GM19240 (cell line): ENCODE data around the gene MIGA2.

Experiments used
- DNase-seq: peaks from one replicate; pipeline ENCODE4 v3.0.0; 2011; ENCODE audit warnings: low spot score; ENCODE audit not compliant: insufficient read length

MIGA2 gene

GRCh38 chr9:129070696-129071525 is 34.5 kb downstream of the MIGA2 start:
- no peak for DNase-seq

DNA sequence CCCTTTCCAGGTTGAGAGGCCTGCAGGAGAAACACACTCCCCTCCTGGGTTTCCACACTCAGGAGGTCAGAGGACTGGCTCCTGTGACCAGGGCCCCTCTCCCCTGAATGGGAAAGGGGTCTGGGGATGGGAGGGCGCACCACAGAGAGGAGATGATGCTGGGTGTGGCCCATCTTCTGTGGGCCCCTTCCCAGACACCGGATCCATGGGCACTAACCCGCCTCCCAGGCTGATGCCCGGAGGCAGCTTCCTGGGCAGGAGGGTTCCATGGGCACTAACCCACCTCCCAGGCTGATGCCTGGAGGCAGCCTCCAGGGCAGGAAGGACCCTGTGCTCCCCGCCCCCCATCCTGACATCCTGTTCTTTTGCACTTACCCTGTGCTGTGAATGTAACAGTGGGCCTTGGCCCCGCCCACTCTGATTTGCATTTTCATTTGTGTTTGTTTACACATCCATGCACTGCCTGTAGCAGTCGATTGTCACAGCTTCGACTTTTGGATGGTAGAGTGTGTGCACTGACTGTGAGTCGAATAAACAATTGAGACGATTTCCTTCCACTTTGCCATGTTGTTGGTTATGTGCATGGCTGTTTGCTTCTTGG is 35.2 kb downstream of the MIGA2 start:
- no peak for DNase-seq

GRCh38 chr9:129072171-129072570 is 35.7 kb downstream of the MIGA2 start:
- DNase-seq: no peak

GRCh38 chr9:129073404-129073803 is 37.0 kb downstream of the MIGA2 start:
- DNase-seq: no peak

DNA sequence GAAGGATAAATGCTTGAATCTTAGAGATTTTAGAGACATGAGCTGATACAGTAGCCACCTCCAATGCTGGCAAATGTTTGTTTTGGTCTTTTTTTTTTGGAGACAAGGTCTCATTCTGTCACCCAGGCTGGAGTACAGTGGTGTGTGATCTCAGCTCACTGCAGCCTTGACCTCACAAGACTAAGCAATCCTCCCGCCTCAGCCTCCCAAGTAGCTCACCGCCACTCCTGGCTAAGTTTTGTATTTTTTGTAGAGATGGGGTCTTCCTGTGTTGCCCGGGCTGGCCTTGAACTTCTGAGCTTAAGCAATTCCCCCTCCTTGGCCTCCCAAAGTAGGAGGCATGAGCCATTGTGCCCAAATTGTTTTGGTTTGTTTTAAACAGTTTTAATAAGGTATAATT is 37.7 kb downstream of the MIGA2 start:
- no peak for DNase-seq

- DNase-seq: no peak
These were observed 39.7 kb downstream of the MIGA2 start for GRCh38 chr9:129075996-129076639.

DNA sequence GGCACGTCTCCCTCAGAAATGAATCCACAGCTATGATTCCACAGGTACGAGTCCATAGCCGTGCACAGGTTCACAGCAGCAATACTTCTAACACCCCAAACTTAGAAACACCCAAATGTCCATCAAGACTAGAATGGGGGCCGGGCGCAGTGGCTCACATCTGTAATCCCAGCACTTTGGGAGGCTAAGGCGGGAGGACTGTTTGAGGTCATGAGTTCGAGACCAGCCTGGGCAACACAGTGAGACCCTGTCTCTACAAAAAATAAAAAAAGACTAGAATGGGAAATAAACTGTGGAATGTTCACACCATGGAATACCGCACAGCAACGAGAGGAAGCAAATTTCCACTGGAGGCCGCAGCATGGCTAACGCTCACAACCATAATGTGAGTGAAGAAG is 40.2 kb downstream of the MIGA2 start:
- DNase-seq: no peak

DNA sequence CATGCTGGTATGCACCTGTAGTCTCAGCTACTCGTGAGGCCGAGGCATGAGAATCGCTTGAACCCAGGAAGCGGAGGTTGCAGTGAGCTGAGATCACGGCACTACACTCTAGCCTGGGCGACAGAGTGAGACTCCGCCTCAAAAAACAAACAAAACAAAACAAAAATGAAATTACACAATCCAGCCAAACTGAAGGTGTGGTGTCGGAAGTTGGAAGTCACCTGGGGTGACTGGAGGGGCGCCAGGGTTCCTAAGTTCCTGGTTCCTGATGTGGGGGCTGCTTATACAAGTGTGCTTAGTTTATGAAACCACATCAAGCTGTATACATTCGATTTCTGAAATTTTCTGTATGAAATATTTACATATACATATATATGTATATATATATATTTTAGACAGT is 40.8 kb downstream of the MIGA2 start:
- no peak for DNase-seq

DNA sequence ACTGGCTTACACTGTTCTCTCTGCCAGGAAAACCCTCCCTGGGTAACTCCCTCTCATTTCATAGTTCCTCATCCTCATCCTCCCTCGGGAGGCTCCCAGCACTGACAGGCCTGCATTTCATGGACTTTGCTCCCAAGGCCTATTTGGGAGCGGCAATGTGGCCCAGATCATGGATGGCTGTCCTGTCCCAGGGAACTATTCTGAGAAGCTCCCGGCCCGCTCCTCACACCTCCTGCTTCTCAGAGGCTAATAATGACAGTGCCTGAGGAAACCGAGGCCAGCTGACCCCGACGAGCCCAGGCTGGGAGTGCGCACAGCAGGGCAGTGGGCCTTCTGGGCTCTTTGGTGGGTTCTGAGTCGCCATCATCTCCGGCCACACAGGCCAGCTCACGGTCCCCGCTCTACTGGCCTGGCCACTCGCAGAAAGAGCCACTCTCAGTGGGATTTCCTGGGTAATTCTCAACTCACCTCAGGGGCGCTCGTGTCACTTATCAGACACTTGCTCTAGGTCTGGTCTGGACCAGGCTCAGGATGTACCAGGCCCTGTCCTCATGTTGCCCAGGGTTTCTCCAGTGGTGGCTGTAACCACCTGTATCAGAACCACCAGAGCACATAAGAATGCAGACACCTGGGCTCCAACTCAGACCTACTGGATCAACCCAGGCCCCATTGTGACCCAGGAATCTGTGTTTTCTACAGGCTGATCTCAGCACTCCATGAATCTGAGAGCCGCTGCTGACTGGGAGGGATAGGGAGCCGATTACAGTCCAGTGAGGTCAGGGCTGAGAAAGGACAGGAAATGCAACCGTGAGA is 42.5 kb downstream of the MIGA2 start:
- DNase-seq: no peak

DNA sequence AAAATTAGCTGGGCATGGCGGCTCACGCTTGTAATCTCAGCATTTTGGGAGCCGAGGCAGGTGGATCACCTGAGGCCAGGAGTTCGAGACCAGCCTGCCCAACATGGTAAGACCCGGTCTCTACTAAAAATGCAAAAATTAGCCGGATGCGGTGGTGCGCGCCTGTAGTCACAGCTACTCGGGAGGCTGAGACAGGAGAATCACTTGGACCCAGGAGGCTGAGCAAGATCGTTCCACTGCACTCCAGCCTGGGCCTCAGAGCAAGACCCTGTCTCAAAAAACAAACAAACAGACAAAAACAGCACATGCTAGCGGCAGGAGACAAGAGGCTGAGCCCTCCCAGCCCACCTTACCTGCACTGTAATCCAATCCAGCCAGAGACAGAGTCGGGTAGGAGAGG is 43.4 kb downstream of the MIGA2 start:
- DNase-seq: no peak

- no peak for DNase-seq
These were observed 43.8 kb downstream of the MIGA2 start for GRCh38 chr9:129080298-129080600.

DNA sequence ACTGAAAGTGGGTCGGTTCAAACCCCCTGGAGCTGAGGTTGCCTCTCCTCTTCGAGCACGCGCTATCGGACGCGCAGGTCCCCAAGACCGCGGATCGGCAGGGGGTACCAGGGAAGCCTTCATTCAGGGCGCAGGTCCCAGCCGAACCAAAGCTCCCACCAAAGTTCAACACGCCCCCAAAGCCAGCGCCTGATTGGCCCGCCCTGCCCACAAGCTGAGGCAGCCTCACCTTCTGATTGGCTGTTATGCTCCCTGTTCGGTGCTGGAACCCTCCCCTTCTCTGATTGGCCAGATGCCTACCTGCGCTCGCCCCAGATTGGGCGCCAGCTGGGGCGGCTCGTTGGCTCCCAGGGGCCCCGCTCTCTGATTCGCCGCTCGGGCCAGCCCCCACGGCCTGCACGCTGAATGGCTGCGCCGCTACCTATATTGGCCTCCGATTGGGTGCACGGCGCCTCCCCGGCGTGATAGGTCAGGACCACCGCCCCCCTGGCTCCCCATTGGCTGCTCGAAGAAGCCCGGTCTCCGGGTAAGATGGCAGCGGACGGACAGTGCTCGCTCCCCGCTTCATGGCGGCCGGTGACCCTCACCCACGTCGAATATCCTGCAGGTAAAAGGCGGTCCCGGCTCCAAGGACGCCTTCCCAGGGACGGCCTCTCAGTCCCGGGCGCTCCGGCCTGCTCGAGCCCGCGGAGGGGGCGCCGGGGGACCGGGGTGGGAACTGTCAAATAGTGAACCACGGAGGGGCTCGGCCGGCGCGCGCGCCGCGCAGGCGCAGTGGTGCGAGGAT is 44.4 kb downstream of the MIGA2 start, which contains the start of gene DOLPP1:
DOLPP1 (plus strand) TSS at position 511 of the 787 bp plus-strand sequence; CDS start at position 532, 21 bp downstream.
- DNase-seq: peak; percentile 97

DNA sequence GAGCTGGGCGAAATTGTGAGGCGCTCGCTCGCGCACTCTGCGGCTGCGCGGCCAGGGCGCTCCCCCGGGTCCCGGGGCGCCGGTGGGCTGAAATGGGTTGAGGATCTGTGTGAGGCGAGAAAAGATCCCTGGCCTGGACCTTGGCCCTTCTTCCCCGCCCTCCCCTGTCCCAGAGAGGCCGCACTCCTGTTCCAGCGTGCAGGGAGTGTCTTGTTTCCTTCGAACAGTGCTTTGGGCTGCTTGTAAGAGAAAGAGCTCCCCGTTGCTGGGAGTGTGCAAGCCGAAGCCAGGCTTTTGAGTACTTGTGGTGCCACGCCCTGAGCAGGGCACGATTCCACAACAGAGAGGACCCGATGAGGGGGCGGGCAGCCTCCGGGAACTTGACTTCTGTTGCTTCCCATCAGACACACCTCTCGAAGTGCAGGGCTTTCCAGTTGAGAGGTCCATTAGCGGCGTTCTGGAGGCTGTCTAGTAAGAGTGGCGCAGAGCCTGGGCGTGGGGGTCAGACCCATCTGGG is 45.0 kb downstream of the MIGA2 start:
- peak; percentile 98 for DNase-seq

- no peak for DNase-seq
These were observed 47.7 kb downstream of the MIGA2 start for GRCh38 chr9:129084087-129084486.

DNA sequence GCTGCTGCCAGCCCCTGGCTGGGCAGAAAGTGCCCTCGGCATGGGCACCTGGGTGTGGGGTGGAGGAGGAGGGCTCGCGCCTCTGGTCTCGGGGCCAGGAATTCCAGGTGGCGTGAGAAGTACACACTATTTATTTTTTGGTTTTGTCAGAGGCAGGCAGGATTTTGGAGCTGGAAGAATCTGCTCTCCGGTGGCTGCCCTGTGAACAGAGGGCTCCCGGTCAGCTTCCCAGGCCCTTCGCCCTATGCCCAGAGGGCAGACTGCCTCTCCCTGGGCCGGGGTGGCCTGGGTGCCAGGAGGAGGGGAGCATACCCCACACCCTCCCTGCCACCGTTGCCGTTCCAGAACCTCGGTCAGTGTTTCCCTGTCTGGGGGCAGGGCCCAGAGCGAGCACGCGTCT is 52.8 kb downstream of the MIGA2 start:
- DNase-seq: no peak

GRCh38 chr9:129093602-129094386 is 57.4 kb downstream of the MIGA2 start:
- DNase-seq: no peak

DNA sequence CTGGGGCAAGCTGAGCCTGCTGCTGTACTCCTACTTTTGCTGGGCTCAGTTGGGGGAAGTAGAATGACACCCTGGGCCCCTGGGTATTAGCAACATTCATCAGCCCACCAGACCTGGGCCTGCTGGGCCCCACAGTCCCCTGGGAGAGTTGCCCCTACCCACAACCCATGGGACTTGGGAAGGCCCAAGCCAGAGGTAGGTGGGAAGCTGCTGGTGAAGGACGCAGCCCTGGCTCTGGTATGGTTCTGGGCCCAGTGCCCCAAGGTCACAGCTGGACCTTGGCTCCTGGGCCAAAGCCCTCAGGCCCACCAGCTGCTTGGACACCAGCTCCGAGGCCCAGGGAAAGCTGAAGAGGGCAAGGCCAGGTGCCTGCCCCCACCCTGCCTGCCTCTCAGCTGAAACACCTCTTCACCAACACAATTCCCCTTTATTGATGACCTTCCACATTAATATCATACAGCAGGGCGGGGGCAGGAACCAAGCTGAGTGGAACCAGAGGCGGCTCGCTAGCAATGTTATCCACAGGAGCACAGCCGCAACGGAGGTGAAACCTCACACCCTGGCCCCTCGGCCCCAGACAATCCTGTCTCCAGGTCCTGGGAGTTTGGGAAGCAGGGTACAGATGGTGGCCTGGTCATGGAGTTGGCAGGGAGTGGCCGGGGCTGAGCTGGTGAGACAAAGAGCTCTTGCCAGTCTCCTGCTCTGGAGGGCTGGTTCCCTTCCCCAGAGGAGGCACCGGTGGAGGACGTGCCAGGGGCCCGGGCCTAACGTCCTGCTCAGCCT is 58.2 kb downstream of the MIGA2 start:
- DNase-seq: no peak

GRCh38 chr9:129095170-129095667 is 58.8 kb downstream of the MIGA2 start:
- DNase-seq: no peak

- no peak for DNase-seq
These were observed 59.5 kb downstream of the MIGA2 start for GRCh38 chr9:129095908-129096307.
